Measurements from ENCODE around the gene ARSG.

DNA sequence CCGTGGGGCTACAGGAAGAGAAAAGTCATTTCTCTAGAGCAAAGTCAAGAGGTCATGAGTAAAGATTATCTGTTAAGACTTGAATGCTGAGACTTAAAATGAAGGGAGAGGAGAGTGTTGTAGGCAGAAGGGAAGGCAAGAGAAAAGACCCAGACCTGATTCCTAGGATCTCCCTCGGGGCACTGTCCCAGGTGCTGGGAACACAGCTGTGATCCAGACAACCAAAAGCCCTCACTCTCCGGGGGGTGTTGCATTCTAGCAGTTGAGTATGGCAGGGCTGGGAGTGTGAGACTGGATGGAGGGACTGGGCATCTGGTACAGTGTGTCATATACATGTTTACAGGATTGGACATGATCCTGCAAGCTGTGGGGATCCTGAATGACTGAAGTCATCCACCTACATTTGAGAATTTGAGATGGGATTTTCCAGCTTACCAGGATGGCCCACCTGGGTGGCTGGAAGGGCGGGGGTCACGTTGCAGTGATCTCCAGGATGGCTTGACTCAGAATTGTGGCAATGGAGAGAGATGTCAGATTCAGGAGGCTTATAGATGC, 29.1 kb downstream of the ARSG start:
- TF ChIP-seq, protein P1, sequence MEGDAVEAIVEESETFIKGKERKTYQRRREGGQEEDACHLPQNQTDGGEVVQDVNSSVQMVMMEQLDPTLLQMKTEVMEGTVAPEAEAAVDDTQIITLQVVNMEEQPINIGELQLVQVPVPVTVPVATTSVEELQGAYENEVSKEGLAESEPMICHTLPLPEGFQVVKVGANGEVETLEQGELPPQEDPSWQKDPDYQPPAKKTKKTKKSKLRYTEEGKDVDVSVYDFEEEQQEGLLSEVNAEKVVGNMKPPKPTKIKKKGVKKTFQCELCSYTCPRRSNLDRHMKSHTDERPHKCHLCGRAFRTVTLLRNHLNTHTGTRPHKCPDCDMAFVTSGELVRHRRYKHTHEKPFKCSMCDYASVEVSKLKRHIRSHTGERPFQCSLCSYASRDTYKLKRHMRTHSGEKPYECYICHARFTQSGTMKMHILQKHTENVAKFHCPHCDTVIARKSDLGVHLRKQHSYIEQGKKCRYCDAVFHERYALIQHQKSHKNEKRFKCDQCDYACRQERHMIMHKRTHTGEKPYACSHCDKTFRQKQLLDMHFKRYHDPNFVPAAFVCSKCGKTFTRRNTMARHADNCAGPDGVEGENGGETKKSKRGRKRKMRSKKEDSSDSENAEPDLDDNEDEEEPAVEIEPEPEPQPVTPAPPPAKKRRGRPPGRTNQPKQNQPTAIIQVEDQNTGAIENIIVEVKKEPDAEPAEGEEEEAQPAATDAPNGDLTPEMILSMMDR (IDR thresholded peaks at IDR 0.05), result no peak
- no peak for TF ChIP-seq POLR2A (IDR thresholded peaks at IDR 0.05)
